ENCODE measurements around the gene DIAPH2. TPM values are rescaled to one million over a fixed set of nuclear protein-coding genes. Genes with fewer than 3 reads are reported as not detected.

Gene DIAPH2
- total and polyA plus RNA-seq, 2 donors (not counting 1 experiment from before 2014, with no cell fraction given), result 16.8 to 18.5 TPM

GRCh38 chrX:97471071-97471470, 786.4 kb downstream of the DIAPH2 start:
- H3K27me3 ChIP-seq (ENCODE audit: control insufficient read depth, insufficient read depth, low read length), result no peaks in the 10 kb centered on the region
- H3K9ac ChIP-seq (ENCODE audit: insufficient read depth, low read length), result no peak overlapping the region
- H3K9me3 ChIP-seq (ENCODE audit: control insufficient read depth, insufficient read depth, low read depth, low read length), result no peaks in the 10 kb centered on the region
- no peak for DNase-seq (ENCODE audit: low read depth in 2 of 2)
- H3K36me3 ChIP-seq (ENCODE audit: control insufficient read depth, insufficient read depth, low read length), result no peaks in the 10 kb centered on the region
- H3K4me1 ChIP-seq (ENCODE audit: control insufficient read depth, extremely low read depth, insufficient read depth, low read length), result no peaks in the 10 kb centered on the region
- no peak for TF ChIP-seq EZH2 (IDR thresholded peaks at IDR 0.05; ENCODE audit: low read length, missing control alignments)
- no peak for TF ChIP-seq CTCF (conservative IDR thresholded peaks at IDR 0.05 in 1 of 2, IDR thresholded peaks at IDR 0.05 in 1 of 2; ENCODE audit: low read depth in 1 of 2, low read length in 2 of 2)
- no peaks in the 10 kb centered on the region for H3K79me2 ChIP-seq (ENCODE audit: control insufficient read depth, insufficient read depth, low read length)
- H4K20me1 ChIP-seq (ENCODE audit: control insufficient read depth, extremely low read depth, insufficient read depth, low read length), result no peaks in the 10 kb centered on the region
- H3K4me2 ChIP-seq (ENCODE audit: extremely low read depth, insufficient read depth, low read length), result no peak overlapping the region
- no peak overlapping the region for H3K4me3 ChIP-seq (replicated peaks in 1 of 4; ENCODE audit: control extremely low read depth in 1 of 4, insufficient read depth in 1 of 4, low read depth in 3 of 4, low read length in 4 of 4)
- no peak overlapping the region for H2AFZ ChIP-seq (ENCODE audit: low read length)
- no peak overlapping the region for H3K27ac ChIP-seq (ENCODE audit: insufficient read depth, low read length)

- Histone ChIP-seq H3K27me3 (ENCODE audit: control insufficient read depth, insufficient read depth, low read length) (no peaks in the 10 kb centered on the region), H3K27ac (ENCODE audit: insufficient read depth, low read length) (no peak overlapping the region), H3K79me2 (ENCODE audit: control insufficient read depth, insufficient read depth, low read length) (no peaks in the 10 kb centered on the region), H3K9me3 (ENCODE audit: control insufficient read depth, insufficient read depth, low read depth, low read length) (no peaks in the 10 kb centered on the region), H4K20me1 (ENCODE audit: control insufficient read depth, extremely low read depth, insufficient read depth, low read length) (no peaks in the 10 kb centered on the region), H3K4me2 (ENCODE audit: extremely low read depth, insufficient read depth, low read length) (no peak overlapping the region), H3K36me3 (ENCODE audit: control insufficient read depth, insufficient read depth, low read length) (no peaks in the 10 kb centered on the region), H2AFZ (ENCODE audit: low read length) (no peak overlapping the region), H3K4me3 (replicated peaks in 1 of 4; ENCODE audit: control extremely low read depth in 1 of 4, insufficient read depth in 1 of 4, low read depth in 3 of 4, low read length in 4 of 4) (no peak overlapping the region), H3K9ac (ENCODE audit: insufficient read depth, low read length) (no peak overlapping the region), H3K4me1 (ENCODE audit: control insufficient read depth, extremely low read depth, insufficient read depth, low read length) (no peaks in the 10 kb centered on the region)
- TF ChIP-seq EZH2 (IDR thresholded peaks at IDR 0.05; ENCODE audit: low read length, missing control alignments) (no peak), CTCF (conservative IDR thresholded peaks at IDR 0.05 in 1 of 2, IDR thresholded peaks at IDR 0.05 in 1 of 2; ENCODE audit: low read depth in 1 of 2, low read length in 2 of 2) (no peak)
- DNase-seq (ENCODE audit: low read depth in 2 of 2), result no peak
Observed at GRCh38 chrX:97474933-97475332, 790.3 kb downstream of the DIAPH2 start.

GRCh38 chrX:97479106-97479890, 794.7 kb downstream of the DIAPH2 start:
- Histone ChIP-seq H2AFZ (ENCODE audit: low read length) (no peak overlapping the region), H3K79me2 (ENCODE audit: control insufficient read depth, insufficient read depth, low read length) (no peaks in the 10 kb centered on the region), H3K27me3 (ENCODE audit: control insufficient read depth, insufficient read depth, low read length) (no peaks in the 10 kb centered on the region), H3K9me3 (ENCODE audit: control insufficient read depth, insufficient read depth, low read depth, low read length) (no peaks in the 10 kb centered on the region), H3K9ac (ENCODE audit: insufficient read depth, low read length) (no peak overlapping the region), H3K4me2 (ENCODE audit: extremely low read depth, insufficient read depth, low read length) (no peak overlapping the region), H3K27ac (ENCODE audit: insufficient read depth, low read length) (no peak overlapping the region), H3K36me3 (ENCODE audit: control insufficient read depth, insufficient read depth, low read length) (no peaks in the 10 kb centered on the region), H4K20me1 (ENCODE audit: control insufficient read depth, extremely low read depth, insufficient read depth, low read length) (no peaks in the 10 kb centered on the region), H3K4me1 (ENCODE audit: control insufficient read depth, extremely low read depth, insufficient read depth, low read length) (no peaks in the 10 kb centered on the region), H3K4me3 (replicated peaks in 1 of 4; ENCODE audit: control extremely low read depth in 1 of 4, insufficient read depth in 1 of 4, low read depth in 3 of 4, low read length in 4 of 4) (no peak overlapping the region)
- DNase-seq (ENCODE audit: low read depth in 2 of 2), result no peak
- no peak for TF ChIP-seq EZH2 (IDR thresholded peaks at IDR 0.05; ENCODE audit: low read length, missing control alignments)
- TF ChIP-seq CTCF (conservative IDR thresholded peaks at IDR 0.05 in 1 of 2, IDR thresholded peaks at IDR 0.05 in 1 of 2; ENCODE audit: low read depth in 1 of 2, low read length in 2 of 2), result no peak

All from fibroblast of lung (primary cell).